HG02798 (cell line): ENCODE measurements around the gene OPCML.

Source experiments
- ATAC-seq: cut with Tn5 transposase; IDR thresholded peaks from one replicate; pipeline ENCODE4 v1.9.1; 2021; ENCODE audit warnings: mild to moderate bottlenecking; ENCODE audit not compliant: unreplicated experiment, poor library complexity

Gene OPCML

DNA sequence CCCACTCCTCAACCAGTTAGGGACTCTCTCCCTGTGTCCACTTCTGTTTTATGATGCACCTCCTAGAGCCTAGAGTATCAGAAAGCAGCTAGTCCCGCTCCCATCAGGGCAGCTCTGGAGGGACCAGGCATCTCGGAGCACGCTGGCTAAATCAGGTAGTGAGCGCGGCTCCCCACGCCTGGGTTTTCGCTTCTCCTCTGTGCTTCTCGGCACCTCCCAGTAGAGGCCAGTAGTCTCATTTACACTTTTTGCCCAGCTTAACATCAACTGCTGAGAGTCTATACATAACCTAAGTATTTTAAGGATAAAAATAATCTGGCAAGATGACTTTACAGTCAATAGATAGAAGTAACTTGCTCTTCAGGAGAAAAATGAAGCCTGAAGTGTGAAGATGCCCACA lies 473.8 kb downstream of the OPCML start:
- ATAC-seq = no peak

DNA sequence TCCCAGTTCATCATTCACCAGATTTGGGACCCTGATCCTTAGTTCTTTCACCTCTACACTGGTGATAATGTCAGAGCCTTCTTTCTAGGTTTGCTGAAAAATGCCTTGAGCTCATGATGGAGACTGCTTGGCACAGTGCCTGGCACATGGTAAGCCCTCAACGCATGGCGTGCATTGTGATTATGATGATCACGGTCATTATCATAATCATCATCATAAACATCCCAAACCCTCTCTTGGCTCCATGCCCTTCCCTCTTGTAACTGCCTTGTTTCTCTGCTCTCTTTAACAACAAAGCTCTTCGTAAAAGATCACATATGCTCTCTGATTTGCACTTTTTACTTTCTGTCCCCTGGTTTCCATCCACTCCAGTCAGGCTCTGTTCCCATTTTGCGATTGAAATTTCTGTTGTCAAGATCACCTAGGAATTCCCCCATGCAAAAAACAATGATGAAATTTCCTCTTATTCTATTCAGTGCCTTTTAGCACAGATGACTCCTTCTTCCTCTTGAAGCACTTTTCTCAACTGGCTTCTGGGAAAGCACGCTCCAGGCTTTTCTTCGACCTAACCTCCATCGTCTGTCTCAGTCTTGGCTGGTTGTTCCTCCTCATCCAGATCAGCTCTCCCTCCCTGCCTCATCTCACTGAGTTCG lies 479.1 kb downstream of the OPCML start:
- ATAC-seq = no peak

DNA sequence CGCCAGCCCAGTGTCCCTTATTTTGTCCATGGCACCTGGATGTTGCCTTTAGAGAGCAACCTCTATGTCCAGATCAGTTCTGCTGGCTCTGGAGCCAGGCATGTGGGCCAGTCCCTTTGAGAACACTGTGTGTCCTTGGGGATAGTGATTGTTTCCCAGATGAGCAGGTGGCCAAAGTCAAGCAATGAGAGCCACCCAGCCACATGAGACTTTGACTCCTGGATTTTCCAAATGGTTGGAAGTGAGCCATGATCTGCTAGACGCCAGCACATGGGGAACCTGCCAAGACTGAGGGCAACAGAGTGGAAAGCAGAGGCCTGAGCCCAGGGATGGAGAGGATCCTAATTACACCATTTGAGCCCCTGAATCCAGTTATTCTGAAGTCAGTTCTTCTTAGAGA lies 479.8 kb downstream of the OPCML start:
- ATAC-seq = no peak

DNA sequence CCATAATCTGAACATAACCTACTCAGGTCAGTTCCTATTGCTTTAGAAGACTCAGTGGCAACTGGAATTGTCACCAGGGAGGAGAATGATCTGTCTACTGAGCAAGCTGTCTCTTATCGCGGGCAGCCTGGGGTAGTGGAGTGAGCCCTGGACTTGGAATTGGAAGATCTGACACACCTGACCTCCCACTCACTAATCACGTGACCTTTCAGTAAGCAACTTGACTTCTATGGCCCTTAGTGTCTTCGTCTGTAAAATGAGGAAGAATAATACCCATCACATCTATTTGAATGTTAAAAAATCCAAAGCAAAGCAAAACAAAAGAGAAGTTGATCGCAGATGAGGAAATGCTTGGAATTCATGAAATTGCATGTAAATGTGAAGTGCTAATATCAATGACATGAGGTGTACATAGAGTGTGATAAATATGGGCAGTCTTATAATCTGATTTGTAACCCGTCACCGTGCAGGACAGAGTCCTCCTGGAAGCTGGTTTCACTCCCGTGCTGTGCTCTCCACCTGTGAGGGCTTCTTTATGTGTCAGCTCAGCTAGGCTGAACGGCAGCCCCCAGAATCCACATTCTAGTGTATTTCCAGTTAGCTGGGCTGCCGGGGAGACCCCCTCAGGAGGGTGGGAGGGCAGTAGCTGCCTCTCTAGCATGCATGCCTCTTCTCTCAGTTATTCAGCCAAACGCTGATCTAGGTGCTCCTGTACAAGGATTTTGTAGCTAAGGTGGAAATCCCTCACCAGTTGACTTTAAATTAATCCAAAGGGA lies 482.9 kb downstream of the OPCML start:
- no peak for ATAC-seq

DNA sequence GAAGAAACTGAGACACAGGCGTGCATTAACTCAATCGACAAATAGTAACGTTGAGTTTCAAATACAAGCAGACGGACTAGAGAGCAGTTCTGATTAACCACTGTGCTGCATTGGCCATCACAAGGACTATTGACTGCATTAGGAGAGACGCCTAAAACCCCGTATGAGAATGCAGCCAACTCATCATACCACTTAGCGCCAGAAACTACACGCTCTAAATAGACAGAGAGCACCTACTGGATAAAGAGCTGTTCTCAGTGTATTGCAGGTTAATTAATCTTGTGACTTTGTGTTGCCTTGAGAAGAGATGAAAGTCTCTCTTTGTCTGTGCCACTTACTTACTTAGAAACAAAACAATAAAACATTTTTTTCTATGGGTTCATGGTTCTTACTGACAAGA lies 484.0 kb downstream of the OPCML start:
- ATAC-seq = no peak

DNA sequence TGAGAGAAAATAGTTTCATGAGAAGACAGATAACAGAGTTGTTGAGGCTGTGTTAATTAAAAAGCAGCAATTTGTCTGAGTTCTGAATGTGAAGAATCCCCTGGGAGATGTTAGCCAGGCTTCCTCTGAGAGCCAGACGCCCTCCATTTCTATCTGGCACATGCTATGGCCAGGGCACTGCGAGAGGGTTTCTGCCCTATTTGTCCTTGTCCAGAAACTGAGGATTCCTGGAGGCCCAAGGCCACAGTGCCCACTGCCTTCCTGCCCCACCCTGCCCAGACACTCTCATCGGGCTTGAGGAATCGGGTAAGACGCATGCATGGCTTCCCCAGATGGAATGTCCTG lies 484.6 kb downstream of the OPCML start:
- ATAC-seq = no peak

DNA sequence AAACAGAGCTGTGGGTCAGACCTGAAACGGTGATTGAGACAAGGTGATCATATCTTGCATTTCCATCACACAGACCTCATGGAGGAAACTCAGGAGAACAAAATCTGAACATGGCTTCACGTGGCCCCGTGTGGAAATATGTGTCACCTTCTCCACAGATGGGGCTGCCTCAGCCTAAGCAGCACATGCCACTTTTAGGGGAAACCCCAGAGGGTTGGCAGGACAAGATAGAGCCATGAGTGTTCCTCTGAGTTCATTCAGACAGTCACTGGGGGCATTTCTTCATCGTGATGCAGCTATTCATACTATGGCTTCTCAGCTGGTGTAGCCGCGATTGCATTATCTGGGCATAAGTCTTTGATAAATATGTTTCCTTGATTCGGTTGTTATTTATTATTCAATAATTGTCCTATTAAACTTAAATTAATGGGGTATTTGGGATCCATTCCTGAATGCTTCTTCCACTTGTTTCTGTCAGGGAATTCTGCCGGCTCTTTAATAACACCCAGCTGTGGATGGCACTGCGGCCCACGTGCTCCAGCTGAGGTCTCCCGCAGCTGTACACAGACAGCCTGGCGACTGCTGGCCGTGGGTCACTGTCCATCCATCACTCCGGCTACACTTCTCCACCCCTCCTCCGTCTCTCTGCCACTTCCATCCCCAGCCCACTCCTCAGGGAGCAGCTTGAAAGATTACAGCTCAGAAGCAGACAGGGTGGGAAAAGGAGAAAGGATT lies 485.1 kb downstream of the OPCML start:
- no peak for ATAC-seq

DNA sequence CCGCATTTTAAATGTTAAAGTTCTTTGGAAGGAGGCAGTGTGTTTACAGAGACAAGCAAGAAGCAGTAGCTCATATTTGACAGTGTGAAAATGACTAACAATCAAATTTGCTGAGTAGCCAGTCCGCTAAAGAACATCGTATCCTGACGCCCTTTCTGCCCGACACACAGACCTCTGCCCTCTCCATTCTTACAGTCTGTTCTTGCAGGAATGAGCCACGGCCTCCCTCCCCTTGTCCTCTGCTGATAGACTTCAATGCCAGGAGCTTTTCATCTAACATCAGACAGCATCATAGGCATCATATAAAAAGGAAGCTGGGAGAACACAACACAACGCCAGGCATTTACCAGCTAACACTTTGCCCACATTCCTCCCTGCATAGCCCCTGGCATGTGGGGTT lies 486.0 kb downstream of the OPCML start:
- no peak for ATAC-seq

DNA sequence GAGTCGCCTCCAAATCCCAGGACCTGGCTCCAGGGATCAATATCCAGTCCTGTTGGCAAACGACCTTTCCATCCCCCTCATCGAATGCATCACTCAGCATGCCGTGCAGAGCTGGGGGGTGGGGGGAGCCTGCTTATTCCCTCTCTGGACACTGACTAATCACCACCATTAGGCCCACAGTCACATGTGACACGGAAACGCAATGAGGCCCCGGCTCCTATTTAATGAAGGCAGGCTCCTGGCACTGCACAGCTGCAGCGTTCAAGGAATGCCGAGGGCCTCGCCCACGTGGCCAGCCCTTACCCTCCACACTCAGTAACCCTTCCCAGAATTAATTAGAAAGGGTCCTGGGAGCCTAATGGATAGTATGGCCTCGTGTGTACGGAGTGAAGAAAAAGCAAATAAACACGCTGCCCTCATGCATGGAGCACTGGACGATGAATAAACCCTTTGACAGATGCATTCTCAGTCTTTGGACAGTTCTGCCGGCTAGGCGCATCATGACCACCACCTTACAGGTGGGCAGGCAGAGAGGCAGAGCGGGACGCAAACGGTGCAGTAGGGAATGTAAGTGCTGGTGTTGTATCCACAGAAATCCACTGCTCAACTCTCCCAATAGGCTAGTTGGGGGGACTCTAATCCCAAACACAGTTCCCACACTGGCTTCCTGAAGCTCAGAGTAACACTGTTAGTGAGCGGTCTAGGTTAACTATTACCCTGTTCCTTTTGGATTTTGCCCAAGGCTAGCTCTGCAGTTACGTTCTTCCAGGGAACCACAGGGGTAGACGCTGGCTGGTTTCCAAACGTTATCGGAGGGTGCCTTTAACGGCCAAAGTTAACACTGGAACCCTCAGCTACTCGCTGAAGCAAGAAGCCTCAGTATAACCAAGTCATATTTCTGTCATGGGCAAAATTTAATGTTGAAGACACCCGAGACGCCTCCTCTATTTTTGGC lies 490.1 kb downstream of the OPCML start:
- ATAC-seq = no peak

DNA sequence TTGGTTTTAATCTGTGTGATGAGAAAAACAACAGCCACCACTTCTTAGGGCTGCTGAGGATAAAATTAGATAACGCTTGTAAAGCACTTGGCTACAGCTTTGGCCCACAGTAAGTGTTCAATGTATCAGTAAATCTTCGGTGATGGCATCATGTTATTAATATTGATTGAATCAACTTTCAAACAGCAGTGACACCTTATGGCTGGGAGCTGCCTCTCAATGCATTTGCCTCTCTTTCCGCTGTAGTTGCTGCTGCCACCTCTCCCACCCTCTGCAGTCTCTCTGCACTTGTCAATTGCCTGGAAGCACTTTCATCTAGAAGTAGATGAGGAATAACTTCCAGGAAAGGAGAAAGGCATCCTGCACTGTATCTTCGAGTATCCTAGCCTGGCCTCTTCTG lies 491.1 kb downstream of the OPCML start:
- no peak for ATAC-seq

DNA sequence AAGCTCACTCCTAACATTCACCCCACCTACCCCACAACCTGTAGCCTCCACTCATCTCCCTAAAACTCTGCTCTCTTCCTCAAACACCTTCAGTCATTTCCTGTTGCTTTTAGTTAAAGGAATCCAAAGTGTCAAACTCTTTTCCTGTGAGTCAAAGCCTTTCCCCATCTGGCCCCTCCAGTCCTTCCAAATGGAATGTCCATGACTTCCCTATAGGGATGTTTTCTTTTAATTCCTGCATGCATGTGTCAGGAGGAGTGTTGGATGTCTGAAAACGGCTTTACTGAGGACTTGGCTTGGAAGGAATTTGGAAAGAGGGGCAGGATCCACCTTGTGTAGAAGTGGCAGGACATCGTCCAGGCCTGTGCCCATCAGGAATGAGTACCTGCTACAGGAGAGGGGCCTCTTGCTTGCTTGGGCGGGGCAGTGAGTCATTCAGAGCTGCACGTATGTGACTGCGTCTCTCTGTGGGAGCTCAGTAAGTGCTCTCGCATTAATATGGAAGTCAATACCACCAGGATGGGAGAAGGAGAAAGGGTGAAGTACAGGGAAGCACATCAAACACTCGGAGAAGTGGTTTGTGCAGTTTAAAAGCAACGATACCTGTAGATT lies 491.9 kb downstream of the OPCML start:
- no peak for ATAC-seq

DNA sequence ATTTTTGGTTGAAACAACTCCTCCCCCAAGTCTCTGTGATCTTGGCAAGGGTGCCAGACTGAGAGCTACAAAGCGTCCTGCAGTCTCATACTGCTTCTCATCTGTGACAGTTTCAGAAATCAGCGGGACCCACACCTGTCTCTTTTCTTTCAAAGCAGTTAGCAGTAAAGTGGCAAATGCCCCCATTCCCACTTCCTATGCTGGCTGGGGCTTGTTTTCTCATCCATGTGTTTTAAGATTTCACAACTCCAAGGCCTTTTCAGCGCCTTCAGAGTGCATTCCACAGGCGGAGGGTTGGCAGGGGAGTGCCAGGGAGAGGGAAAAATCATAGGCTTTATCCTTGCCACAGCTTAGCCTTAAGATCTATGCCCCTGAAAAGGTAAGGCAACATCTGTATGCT lies 493.5 kb downstream of the OPCML start:
- no peak for ATAC-seq

DNA sequence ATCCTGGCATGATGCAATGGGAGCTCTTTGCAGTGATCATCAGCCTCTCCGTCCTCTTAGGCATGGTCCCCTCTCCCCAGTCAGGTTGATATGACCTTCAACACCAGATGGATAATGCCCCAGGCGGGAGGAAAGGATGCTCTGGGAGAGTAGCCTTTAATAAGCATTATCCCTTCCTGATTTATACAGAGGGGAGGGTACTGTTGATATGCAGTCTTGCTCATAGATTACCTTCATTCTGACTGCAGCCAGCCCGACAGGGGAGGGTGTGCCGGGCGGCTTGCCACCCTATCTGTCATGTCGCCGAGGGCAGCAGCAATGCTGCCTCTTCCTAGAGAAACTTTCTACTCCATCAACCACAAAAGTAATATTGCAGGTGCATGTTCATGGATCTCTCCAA lies 497.4 kb downstream of the OPCML start:
- no peak for ATAC-seq

DNA sequence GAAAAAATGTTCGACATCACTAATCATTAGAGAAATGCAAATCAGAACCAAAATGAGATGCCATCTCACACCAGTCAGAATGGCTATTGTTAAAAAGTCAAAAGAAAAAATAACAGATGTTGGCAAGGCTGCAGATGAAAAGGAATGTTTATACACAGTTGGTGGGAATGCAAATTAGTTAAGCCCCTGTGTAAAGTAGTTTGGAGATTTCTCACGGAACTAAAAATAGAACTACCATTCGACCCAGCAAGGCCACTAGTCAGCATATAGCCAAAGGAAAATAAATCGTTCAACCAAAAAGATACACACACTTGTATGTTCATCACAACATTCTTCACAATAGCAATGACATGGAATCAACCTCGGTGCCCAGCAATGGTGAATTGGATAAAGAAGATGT lies 503.2 kb downstream of the OPCML start:
- ATAC-seq = no peak

DNA sequence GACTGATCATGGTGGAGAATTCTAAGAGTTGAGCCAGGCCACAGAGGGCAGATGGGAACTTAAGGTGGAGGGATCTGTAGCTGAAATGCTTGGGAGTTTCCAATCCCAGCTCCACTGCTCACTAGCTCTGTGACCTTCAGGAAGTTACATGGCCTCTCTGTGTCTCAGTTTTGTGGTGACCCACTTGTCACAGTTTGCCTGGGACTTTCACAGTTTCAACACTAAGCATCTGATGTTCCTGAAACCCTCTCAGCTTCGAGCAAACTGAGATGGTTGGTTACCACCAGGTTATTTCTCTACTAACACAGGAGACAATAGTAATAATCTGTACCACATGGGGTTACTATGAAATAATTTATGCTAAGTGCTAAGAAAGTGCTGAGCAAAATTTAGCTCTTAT lies 505.3 kb downstream of the OPCML start:
- no peak for ATAC-seq

DNA sequence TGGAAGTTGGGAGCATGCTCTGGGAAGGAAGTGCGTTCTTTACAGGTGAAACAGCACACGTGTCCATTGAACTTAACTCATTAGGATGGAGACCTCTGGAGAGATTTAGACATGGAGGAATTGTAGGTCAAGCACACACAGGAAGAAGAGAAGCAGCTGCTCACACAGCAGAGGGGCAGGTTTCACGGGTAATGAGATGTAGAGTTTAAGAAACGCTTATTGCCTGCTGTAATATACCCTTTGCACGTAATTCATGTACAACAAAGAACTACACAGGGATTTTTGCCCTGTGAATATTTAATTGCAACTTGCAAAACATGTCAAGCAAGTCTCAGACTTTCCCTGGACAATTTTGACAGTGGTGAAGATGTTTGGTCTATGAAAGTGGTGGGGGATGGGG lies 508.0 kb downstream of the OPCML start:
- no peak for ATAC-seq

DNA sequence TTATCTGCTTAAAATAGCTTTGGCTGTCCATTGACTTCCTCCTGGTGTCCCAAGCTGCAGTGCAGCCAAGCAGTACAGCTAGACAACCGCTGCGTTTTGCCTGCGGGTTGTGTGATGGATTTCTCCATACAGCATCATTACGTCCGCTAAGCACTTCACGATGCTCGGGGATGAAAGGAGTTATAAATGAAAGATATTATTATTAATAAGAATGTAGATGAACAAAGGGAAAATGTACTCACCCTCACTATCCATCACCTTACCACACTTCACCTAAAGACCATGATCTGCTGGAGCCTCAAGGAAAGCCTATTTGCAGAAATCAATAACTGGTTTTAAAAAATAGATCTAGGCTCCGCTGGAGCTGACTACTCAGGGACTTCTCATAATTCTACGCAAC lies 509.1 kb downstream of the OPCML start:
- ATAC-seq = no peak

DNA sequence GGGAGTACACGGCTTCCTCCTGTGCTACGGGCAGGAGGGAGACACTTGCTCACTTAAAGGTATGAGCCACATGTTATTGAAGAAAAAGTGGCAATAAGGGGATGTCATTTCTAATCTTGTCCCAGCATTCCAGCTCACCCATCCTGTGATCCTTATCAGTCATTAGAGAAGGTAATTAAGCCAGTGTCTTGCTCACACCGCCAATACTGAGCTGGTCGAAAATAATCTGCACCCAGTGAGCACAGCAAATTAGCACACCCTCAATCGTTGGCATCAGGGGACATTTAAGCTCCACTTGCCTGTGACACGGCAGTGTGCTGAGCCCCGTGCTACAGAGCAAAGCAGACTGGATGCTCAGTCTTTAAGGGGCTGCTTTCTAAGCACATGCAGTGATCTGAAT lies 510.7 kb downstream of the OPCML start:
- no peak for ATAC-seq

DNA sequence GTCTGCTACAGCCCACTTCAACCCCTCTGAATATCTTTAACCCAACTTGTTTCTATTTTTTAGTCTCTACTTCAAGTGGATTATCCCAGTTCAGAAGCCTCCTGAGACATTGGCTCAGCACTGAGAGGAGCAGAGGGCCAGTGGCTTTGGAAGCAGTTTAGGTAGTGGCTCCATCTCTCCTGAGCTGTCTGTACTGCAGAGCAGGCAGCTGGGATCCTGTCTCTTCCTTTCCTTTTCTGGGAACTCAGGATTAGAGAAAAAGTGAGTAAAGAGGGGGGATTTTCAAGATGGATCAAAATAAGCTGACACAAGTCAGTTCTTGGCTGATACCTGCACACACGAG lies 512.0 kb downstream of the OPCML start:
- no peak for ATAC-seq
